MM.1S (cell line): ENCODE results near the gene PKIG.

Source experiments
- CTCF ChIP-seq: fragments of 300-600 bp; sonication (generic); IDR thresholded peaks from 2 replicates; pipeline ENCODE4 v1.5.1; 2016; ENCODE audit warnings: antibody characterized with exemption, low read length, mixed read lengths
- EZH2 ChIP-seq: fragments of 300-600 bp; sonication (generic); optimal IDR thresholded peaks from 2 replicates; pipeline ENCODE3; 2017; ENCODE audit warnings: low read depth, mild to moderate bottlenecking, antibody characterized with exemption, low read length, mixed read lengths
- EZH2phosphoT487 ChIP-seq: fragments of 300-600 bp; sonication (generic); IDR thresholded peaks from 2 replicates; pipeline ENCODE4 v1.6.1; 2018; ENCODE audit warnings: antibody characterized with exemption, low read length

- TF ChIP-seq CTCF: no peak
- TF ChIP-seq EZH2phosphoT487: no peak
- no peak for TF ChIP-seq EZH2
These were observed 15.6 kb downstream of the PKIG start for GRCh38 chr20:44597930-44598329.
